ENCODE data around the gene CDC42. TPM values are rescaled to one million over a fixed set of nuclear protein-coding genes. Genes with fewer than 3 reads are reported as not detected.

Gene CDC42
- total and polyA plus RNA-seq, 2 of the 13 experiments (the other 11 are each of a cell fraction or from before 2014, with no cell fraction given), result 138 to 237 TPM

DNA sequence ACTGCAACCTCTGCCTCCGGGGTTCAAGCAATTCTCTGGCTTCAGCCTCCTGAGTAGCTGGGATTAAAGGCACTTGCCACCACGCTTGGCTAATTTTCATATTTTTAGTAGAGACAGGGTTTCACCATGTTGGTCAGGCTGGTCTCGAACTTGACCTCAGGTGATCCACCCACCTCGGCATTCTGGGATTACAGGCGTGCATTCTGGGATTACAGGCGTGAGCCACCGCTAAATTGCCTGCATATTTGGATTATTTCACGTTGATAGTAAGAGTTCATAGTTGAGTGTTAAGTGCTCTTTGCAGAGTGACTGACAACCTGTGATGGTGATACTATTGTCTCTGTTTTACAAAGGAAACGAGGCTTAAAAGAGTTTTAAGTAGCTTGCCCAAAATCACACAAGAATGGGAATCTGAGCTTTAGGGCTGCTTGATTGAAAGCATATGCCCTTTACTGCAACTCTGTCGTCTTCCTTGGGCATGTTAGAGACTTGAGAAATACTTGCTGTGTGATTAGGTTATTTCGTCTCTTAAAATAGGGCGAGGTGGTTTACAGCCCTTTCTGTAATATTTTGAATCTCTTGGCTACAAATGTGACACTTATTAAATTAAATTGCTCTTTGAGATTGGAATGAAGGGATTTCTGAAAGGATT is 12.4 kb downstream of the CDC42 start:
- H2AFZ ChIP-seq (ENCODE audit: low read length), result no peak overlapping the region
- DNase-seq (ENCODE audit: low spot score) (no peak), ATAC-seq (no peak), FAIRE-seq (no peak)
- POLR2A ChIA-PET, result interaction anchor here (2.7 kb wide), 1 partner anchor 12 kb away, joined by 8 read pairs; the partner anchor contains the start of gene CDC42
- WGBS (ENCODE audit: low lambda C conversion rate), result 94% methylated on average over 11 of the region's 12 CpGs
- CTCF ChIA-PET (ENCODE audit: low intra/inter-chr PET ratio, low total read pairs), result no interaction called here
- BruUV-seq (replicated peaks), result no TSS peak
- H3K27ac ChIP-seq (ENCODE audit: extremely low read length, insufficient read depth, low read length), result no peak overlapping the region
- H4K20me1 ChIP-seq (ENCODE audit: insufficient read depth, low read length), result peaks cover 99% of the 10 kb centered on the region
- H3K9ac ChIP-seq (ENCODE audit: insufficient read depth, low read depth, low read length), result no peak overlapping the region
- H3K4me1 ChIP-seq (ENCODE audit: insufficient read depth, low read length), result no peaks in the 10 kb centered on the region; the same call in 1 of the 2 replicates
- peaks cover 97% of the 10 kb centered on the region for H3K79me2 ChIP-seq (ENCODE audit: insufficient read depth, low read length)
- H3K36me3 ChIP-seq (replicated peaks in 1 of 2; ENCODE audit: control insufficient read depth in 1 of 2, insufficient read depth in 2 of 2, low read length in 2 of 2), result peaks cover 5 to 14% of the 10 kb centered on the region in 2 experiments; a peak in 2 of 5 replicates
- in situ Hi-C loops (cut with HindIII; ENCODE audit: extremely low pct_ligation_motif_present, low pct_unique_long_range_greater_than_20kb) (no loop called here), intact Hi-C loops (cut with micrococcal nuclease; ENCODE audit: unreplicated experiment) (no loop called here)
- H3K27me3 ChIP-seq (ENCODE audit: control insufficient read depth in 1 of 2, insufficient read depth in 2 of 2, low read length in 2 of 2), result no peaks in the 10 kb centered on the region
- TF ChIP-seq, protein P1, sequence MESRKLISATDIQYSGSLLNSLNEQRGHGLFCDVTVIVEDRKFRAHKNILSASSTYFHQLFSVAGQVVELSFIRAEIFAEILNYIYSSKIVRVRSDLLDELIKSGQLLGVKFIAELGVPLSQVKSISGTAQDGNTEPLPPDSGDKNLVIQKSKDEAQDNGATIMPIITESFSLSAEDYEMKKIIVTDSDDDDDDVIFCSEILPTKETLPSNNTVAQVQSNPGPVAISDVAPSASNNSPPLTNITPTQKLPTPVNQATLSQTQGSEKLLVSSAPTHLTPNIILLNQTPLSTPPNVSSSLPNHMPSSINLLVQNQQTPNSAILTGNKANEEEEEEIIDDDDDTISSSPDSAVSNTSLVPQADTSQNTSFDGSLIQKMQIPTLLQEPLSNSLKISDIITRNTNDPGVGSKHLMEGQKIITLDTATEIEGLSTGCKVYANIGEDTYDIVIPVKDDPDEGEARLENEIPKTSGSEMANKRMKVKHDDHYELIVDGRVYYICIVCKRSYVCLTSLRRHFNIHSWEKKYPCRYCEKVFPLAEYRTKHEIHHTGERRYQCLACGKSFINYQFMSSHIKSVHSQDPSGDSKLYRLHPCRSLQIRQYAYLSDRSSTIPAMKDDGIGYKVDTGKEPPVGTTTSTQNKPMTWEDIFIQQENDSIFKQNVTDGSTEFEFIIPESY (CRISPR knock-in tag; IDR thresholded peaks at IDR 0.05), result peak; percentile 39; the same call in 1 of the 2 replicates
- no peak for TF ChIP-seq ZNF605 (CRISPR knock-in tag; IDR thresholded peaks at IDR 0.05)
- H3K9me3 ChIP-seq (ENCODE audit: low read length), result no peaks in the 10 kb centered on the region
- no peak overlapping the region for H3K4me2 ChIP-seq (ENCODE audit: low read depth, low read length)
- no peak overlapping the region for H3K4me3 ChIP-seq (replicated peaks in 1 of 3; ENCODE audit: insufficient read depth in 1 of 3, low read depth in 2 of 3, low read length in 3 of 3)

DNA sequence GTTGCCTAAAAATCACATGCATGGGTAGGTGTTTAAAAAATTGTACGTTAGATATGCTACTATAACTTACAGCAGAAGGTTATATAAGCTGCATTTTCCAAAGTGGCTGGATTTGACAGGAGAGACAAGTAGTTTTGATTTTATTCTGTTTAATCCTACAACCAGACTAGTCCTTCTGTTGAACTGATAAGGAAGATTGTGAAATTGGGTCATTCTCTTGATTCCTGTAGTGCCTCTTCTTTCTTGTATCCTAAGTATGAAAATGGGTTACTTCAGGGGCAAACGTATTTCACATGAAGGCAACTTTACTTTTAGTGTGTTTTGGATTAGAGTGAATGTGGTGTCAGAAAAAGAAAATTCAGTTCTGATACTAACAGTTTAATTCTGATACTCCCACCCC is 19.0 kb downstream of the CDC42 start:
- Histone ChIP-seq H3K4me3 (replicated peaks in 1 of 3; ENCODE audit: insufficient read depth in 1 of 3, low read depth in 2 of 3, low read length in 3 of 3) (no peak overlapping the region), H3K27ac (ENCODE audit: extremely low read length, insufficient read depth, low read length) (no peak overlapping the region), H3K36me3 (replicated peaks in 1 of 2; ENCODE audit: control insufficient read depth in 1 of 2, insufficient read depth in 2 of 2, low read length in 2 of 2) (peaks cover 0 to 6% of the 10 kb centered on the region in 2 experiments; a peak in 2 of 5 replicates), H3K9me3 (ENCODE audit: low read length) (no peaks in the 10 kb centered on the region), H3K4me1 (ENCODE audit: insufficient read depth, low read length) (peaks cover 33% of the 10 kb centered on the region), H3K79me2 (ENCODE audit: insufficient read depth, low read length) (peaks cover 91% of the 10 kb centered on the region), H3K4me2 (ENCODE audit: low read depth, low read length) (no peak overlapping the region), H3K9ac (ENCODE audit: insufficient read depth, low read depth, low read length) (no peak overlapping the region), H3K27me3 (ENCODE audit: control insufficient read depth in 1 of 2, insufficient read depth in 2 of 2, low read length in 2 of 2) (no peaks in the 10 kb centered on the region), H4K20me1 (ENCODE audit: insufficient read depth, low read length) (peaks cover 91% of the 10 kb centered on the region), H2AFZ (ENCODE audit: low read length) (no peak overlapping the region)
- 100% methylated on average over 2 of the region's 2 CpGs for WGBS (ENCODE audit: low lambda C conversion rate)
- ChIA-PET CTCF (ENCODE audit: low intra/inter-chr PET ratio, low total read pairs) (no interaction called here), POLR2A (interaction anchor here (0.8 kb wide), 1 partner anchor 19 kb away, joined by 4 read pairs; the partner anchor contains the start of gene CDC42)
- no TSS peak for BruUV-seq (replicated peaks)
- ATAC-seq (no peak), DNase-seq (ENCODE audit: low spot score) (no peak), FAIRE-seq (no peak)
- in situ Hi-C loops (cut with HindIII; ENCODE audit: extremely low pct_ligation_motif_present, low pct_unique_long_range_greater_than_20kb) (no loop called here), intact Hi-C loops (cut with micrococcal nuclease; ENCODE audit: unreplicated experiment) (no loop called here)
- TF ChIP-seq NFKBIZ (CRISPR knock-in tag; IDR thresholded peaks at IDR 0.05) (no peak), TAF15 (IDR thresholded peaks at IDR 0.05; ENCODE audit: low read depth, low read length, poor library complexity, severe bottlenecking) (no peak), ZNF749 (CRISPR knock-in tag; IDR thresholded peaks at IDR 0.05; ENCODE audit: borderline replicate concordance) (no peak), ZNF619 (CRISPR knock-in tag; IDR thresholded peaks at IDR 0.05) (no peak), ZNF350 (CRISPR knock-in tag; IDR thresholded peaks at IDR 0.05; ENCODE audit: borderline replicate concordance, low read depth) (no peak), PTBP1 (IDR thresholded peaks at IDR 0.05; ENCODE audit: low read depth, low read length, poor library complexity, severe bottlenecking) (no peak)

Data from HepG2 (cell line).